ENCODE results near the gene BIK.

BIK gene

GRCh38 chr22:43110444-43110926 lies at the start of gene BIK:
TSS of gene BIK (plus strand) at chr22:43110750. CDS start at chr22:43124023, 13,273 bp downstream.
- DNase-seq, result no peak
- H3K27me3 Mint-ChIP-seq, result peaks cover 47 to 74% of the 10 kb centered on the region in 2 donors
- peak; percentile 58 to 63 for ATAC-seq (replicated peaks)

DNA sequence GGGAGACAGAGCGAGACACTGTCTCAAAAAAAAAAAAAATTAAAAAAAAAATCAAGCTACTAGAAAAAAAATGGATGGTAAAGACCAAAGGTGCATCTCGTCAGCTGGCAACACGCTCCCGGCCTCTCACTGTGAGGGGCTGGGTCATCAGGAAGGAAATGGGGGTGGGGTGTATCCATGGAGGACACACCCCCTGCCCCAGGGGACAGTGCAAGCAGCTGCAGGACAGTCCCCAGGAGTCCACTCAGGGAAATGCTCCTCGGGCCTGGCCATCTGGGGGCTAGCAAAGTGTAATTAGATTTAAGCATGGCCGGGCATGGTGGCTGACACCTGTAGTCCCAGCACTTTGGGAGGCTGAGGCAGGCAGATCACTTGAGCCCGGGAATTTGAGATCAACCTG lies 44.4 kb upstream of the BIK start:
- Mint-ChIP-seq H3K9me3 (no peaks in the 10 kb centered on the region), H3K27me3 (no peaks in the 10 kb centered on the region), H3K4me1 (peaks cover 0 to 2% of the 10 kb centered on the region in 2 donors), H3K4me3 (no peak overlapping the region), H3K27ac (no peak overlapping the region), H3K36me3 (peaks cover 8 to 11% of the 10 kb centered on the region in 2 donors)
- ATAC-seq (replicated peaks) (no peak), DNase-seq (no peak)

More at GRCh38 chr22:43110444-43110926, at the start of gene BIK:
- Mint-ChIP-seq H3K4me1 (peaks cover 13 to 36% of the 10 kb centered on the region in 2 donors), H3K9me3 (no peaks in the 10 kb centered on the region), H3K27ac (no peak within 1 kb of the TSS), H3K4me3 (peak within 1 kb of the TSS; percentile 74 to 82), H3K36me3 (no peaks in the 10 kb centered on the region)

GRCh38 chr22:43066844-43067385 lies 43.6 kb upstream of the BIK start:
- no peaks in the 10 kb centered on the region for H3K27me3 Mint-ChIP-seq
- ATAC-seq (replicated peaks), result no peak
- no peaks in the 10 kb centered on the region for H3K9me3 Mint-ChIP-seq
- no peak overlapping the region for H3K27ac Mint-ChIP-seq
- no peak for DNase-seq
- H3K36me3 Mint-ChIP-seq, result peaks cover 5 to 6% of the 10 kb centered on the region in 2 donors
- peaks cover 0 to 2% of the 10 kb centered on the region in 2 donors for H3K4me1 Mint-ChIP-seq
- no peak overlapping the region for H3K4me3 Mint-ChIP-seq

- Mint-ChIP-seq H3K9me3 (no peaks in the 10 kb centered on the region), H3K4me1 (peaks cover 6 to 8% of the 10 kb centered on the region in 2 donors), H3K27ac (no peak overlapping the region), H3K4me3 (no peak overlapping the region), H3K27me3 (no peaks in the 10 kb centered on the region), H3K36me3 (peaks cover 3 to 4% of the 10 kb centered on the region in 2 donors)
- DNase-seq (no peak), ATAC-seq (replicated peaks) (no peak)
These were observed 33.3 kb upstream of the BIK start for GRCh38 chr22:43077121-43077877.

GRCh38 chr22:43078522-43078921 lies 32.0 kb upstream of the BIK start:
- H3K4me3 Mint-ChIP-seq, result no peak overlapping the region
- DNase-seq (no peak), ATAC-seq (replicated peaks) (peak in 1 of 2 donors; percentile 22)
- no peak overlapping the region for H3K27ac Mint-ChIP-seq
- H3K27me3 Mint-ChIP-seq, result no peaks in the 10 kb centered on the region
- no peaks in the 10 kb centered on the region for H3K9me3 Mint-ChIP-seq
- peaks cover 6 to 8% of the 10 kb centered on the region in 2 donors for H3K4me1 Mint-ChIP-seq
- H3K36me3 Mint-ChIP-seq, result peaks cover 3 to 4% of the 10 kb centered on the region in 2 donors

DNA sequence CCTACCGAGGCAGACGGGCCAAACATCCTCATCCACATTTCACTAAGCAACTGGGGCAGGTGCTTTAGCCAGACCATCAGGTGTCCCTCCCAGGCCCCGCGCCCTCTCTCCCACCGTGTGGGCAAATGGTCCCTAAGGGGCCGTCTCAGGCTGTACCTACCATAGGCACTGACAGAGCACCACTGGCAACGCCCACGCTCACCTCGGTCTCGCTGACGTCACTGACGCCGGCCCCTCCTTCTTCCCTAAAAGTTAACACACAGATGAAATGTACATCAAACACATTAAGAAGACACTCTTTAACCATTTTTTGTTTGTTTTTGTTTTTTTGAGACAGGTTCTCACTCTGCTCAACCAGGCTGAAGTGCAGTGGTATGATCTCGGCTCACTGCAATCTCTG lies 30.8 kb upstream of the BIK start:
- Mint-ChIP-seq H3K27me3 (no peaks in the 10 kb centered on the region), H3K27ac (peak overlapping the region; percentile 53), H3K36me3 (peaks cover 3 to 4% of the 10 kb centered on the region in 2 donors), H3K9me3 (no peaks in the 10 kb centered on the region), H3K4me1 (peaks cover 6 to 8% of the 10 kb centered on the region in 2 donors), H3K4me3 (no peak overlapping the region)
- DNase-seq (no peak), ATAC-seq (replicated peaks) (no peak)

DNA sequence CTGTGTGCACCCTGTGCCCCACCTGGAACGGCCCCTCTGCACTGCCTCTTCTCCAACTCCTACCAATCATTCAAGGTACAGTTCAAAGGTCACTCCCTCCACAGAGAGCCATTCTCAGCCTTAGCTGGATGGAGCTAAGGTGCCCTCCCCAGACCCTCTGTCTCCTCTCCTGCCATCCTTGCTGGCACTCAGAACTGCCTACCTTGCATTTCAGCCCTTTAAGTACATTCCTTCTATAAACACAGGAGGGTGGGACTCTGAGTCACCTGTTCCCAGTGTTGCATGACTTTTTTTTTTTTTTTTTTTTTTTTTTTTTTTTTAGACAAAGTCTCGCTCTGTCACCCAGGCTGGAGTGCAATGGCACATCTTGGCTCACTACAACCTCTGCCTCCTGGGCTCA lies 29.9 kb upstream of the BIK start:
- Mint-ChIP-seq H3K4me3 (no peak overlapping the region), H3K4me1 (peaks cover 6 to 8% of the 10 kb centered on the region in 2 donors), H3K27me3 (no peaks in the 10 kb centered on the region), H3K36me3 (peaks cover 3 to 8% of the 10 kb centered on the region in 2 donors), H3K9me3 (no peaks in the 10 kb centered on the region), H3K27ac (no peak overlapping the region)
- ATAC-seq (replicated peaks) (no peak), DNase-seq (no peak)

DNA sequence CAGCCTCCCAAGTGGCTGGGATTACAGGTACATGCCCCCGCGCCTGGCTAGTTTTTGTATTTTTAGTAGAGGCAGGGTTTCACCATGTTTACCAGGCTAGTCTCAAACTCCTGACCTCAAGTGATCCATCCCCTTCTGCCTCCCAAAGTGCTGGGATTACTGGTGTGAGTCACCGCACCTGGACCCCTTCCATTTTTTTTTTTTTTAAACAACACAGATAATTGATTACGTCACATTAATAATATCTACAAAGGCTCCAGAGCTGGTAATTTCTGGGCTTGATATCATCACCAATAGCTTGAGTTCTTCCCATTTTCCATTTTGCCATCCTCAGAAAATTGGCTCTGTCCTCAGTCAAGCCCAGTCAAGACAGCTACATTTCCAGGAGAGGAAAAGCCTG lies 28.6 kb upstream of the BIK start:
- Mint-ChIP-seq H3K4me1 (peaks cover 10 to 16% of the 10 kb centered on the region in 2 donors), H3K9me3 (no peaks in the 10 kb centered on the region), H3K4me3 (no peak overlapping the region), H3K36me3 (peaks cover 8% of the 10 kb centered on the region in 2 donors), H3K27ac (no peak overlapping the region), H3K27me3 (no peaks in the 10 kb centered on the region)
- ATAC-seq (replicated peaks), result no peak
- no peak for DNase-seq

DNA sequence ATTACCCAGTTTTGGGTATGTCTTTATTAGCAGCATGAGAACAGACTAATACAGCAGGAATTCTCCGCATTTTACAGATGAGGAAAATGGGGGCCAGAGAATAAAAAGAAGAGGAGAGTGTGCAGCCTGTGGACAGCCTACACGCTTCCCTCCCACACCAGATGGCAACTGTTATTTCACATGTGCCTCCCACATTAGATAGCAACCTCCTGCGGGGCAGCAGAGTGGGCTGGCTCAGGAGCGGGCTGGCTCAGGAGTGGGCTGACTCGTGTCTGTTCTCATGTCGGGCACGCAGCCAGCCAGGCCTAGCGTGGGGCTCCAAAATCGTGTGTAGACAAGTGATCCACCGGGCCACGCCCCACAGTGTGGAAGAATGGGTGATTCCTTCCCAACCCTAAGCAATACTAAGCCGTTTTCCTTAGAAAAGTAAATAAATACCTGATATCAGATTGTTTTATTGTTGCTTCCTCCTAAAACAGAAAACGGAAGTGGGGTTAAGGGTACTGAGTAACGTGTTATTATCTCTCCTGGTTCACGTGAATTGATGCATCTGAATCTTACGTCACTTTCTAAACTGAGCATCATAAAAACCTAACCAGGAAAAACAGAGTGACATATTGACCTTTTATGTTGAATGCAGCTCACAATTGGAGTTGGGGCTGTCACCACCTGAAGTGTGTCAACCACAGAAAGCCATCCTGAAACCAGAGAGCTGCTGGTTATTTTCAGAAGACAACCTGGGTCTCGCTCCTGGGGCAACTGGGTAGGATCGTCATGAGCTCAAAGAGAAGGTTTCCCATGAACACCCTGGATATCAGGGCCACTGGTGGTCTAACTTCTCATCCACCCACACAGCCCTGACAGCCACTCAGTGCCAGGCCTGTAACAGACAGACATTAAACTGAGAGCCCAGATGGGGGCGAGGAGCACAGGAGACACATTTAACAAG lies 24.6 kb upstream of the BIK start:
- Mint-ChIP-seq H3K36me3 (peaks cover 5 to 8% of the 10 kb centered on the region in 2 donors), H3K27me3 (no peaks in the 10 kb centered on the region), H3K4me1 (peaks cover 7 to 22% of the 10 kb centered on the region in 2 donors), H3K27ac (no peak overlapping the region), H3K9me3 (no peaks in the 10 kb centered on the region), H3K4me3 (no peak overlapping the region)
- ATAC-seq (replicated peaks) (no peak), DNase-seq (no peak)

DNA sequence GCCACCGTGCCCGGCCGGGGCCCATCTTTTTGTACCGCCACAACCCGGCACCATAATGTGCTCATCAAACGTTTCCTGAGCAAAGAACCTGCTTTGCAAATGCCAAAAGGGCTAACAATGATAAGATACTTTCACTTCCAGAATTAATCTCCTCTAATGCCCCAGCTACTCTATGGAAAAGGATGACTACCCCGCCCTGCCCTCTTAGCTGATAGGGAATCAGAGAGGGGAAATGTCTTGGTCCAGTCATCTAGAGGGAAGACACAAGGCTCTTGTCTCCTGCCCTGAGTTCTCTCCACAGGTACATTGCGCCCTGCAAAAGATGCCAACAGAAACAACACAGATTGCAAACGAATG lies 21.9 kb upstream of the BIK start:
- Mint-ChIP-seq H3K4me1 (peaks cover 10 to 22% of the 10 kb centered on the region in 2 donors), H3K27ac (peak overlapping the region; percentile 33), H3K4me3 (peak overlapping the region; percentile 84 to 92), H3K36me3 (peaks cover 5 to 8% of the 10 kb centered on the region in 2 donors), H3K27me3 (no peaks in the 10 kb centered on the region), H3K9me3 (no peaks in the 10 kb centered on the region)
- ATAC-seq (replicated peaks), result peak in 1 of 2 donors; percentile 2
- DNase-seq, result no peak

- Mint-ChIP-seq H3K27me3 (no peaks in the 10 kb centered on the region), H3K4me3 (peak within 1 kb of the TSS; percentile 84 to 92), H3K27ac (peak within 1 kb of the TSS; percentile 62), H3K36me3 (peaks cover 5 to 8% of the 10 kb centered on the region in 2 donors), H3K4me1 (peaks cover 10 to 25% of the 10 kb centered on the region in 2 donors), H3K9me3 (no peaks in the 10 kb centered on the region)
- peak; percentile 92 to 93 for ATAC-seq (replicated peaks)
- peak; percentile 87 for DNase-seq
These were observed 21.4 kb upstream of the BIK start, which contains the start of gene TTLL1 for GRCh38 chr22:43088984-43089717. TSS of gene TTLL1 (minus strand) at chr22:43089391. CDS start at chr22:43075586, 13,805 bp downstream.

GRCh38 chr22:43090130-43090789 lies 20.3 kb upstream of the BIK start:
- Mint-ChIP-seq H3K27me3 (no peaks in the 10 kb centered on the region), H3K4me1 (peaks cover 10 to 29% of the 10 kb centered on the region in 2 donors), H3K36me3 (peaks cover 4 to 8% of the 10 kb centered on the region in 2 donors), H3K9me3 (no peaks in the 10 kb centered on the region), H3K4me3 (peak overlapping the region; percentile 1 to 12), H3K27ac (peak overlapping the region; percentile 62)
- ATAC-seq (replicated peaks) (peak; percentile 55 to 62), DNase-seq (peak; percentile 42)

- no peak for ATAC-seq (replicated peaks)
- H3K27me3 Mint-ChIP-seq, result no peaks in the 10 kb centered on the region
These were observed 18.5 kb upstream of the BIK start for GRCh38 chr22:43092085-43092484.

More at GRCh38 chr22:43092085-43092484, 18.5 kb upstream of the BIK start:
- Mint-ChIP-seq H3K4me1 (peaks cover 7 to 20% of the 10 kb centered on the region in 2 donors), H3K4me3 (no peak overlapping the region), H3K27ac (no peak overlapping the region), H3K36me3 (peaks cover 3 to 9% of the 10 kb centered on the region in 2 donors), H3K9me3 (peaks cover 8 to 9% of the 10 kb centered on the region in 2 donors)
- DNase-seq, result no peak

Data from stimulated activated naive B cell treated with anti-CD40 and anti-IgM and Interleukin-4, amounts not matched to agents 10 μg/mL and 1 μg/mL and 100 μg/mL, for 72 hours (primary cell).